DMS79 (cell line): ENCODE measurements around the gene EMSY.
"Not testable (repeated sequence)": the region's sequence is repeated elsewhere in the genome, so short reads cannot be mapped to it uniquely, and the experiment has no call there.

ENCODE experiments used
- DNase-seq: peaks from one replicate; lab custom pipeline; 2025; lab: John Stamatoyannopoulos, UW

The EMSY gene

GRCh38 chr11:76572181-76572875 lies 127.5 kb downstream of the EMSY start:
- not testable (repeated sequence) for DNase-seq

GRCh38 chr11:76574406-76574805 lies 129.6 kb downstream of the EMSY start:
- DNase-seq: no peak

GRCh38 chr11:76574879-76575278 lies 130.1 kb downstream of the EMSY start:
- no peak for DNase-seq

- DNase-seq: no peak
Measured at GRCh38 chr11:76577226-76577920, 132.6 kb downstream of the EMSY start.

GRCh38 chr11:76577921-76578653 lies 133.3 kb downstream of the EMSY start:
- DNase-seq: no peak

GRCh38 chr11:76578654-76579055 lies 133.8 kb downstream of the EMSY start:
- DNase-seq: no peak

GRCh38 chr11:76579056-76579751 lies 134.4 kb downstream of the EMSY start:
- DNase-seq: no peak

- DNase-seq: no peak
Measured at GRCh38 chr11:76579752-76580151, 134.9 kb downstream of the EMSY start.

- DNase-seq: not testable (repeated sequence)
Measured at GRCh38 chr11:76582471-76582870, 137.7 kb downstream of the EMSY start.

GRCh38 chr11:76587820-76588454 lies 143.1 kb downstream of the EMSY start:
- DNase-seq: no peak

GRCh38 chr11:76588455-76589325 lies 143.9 kb downstream of the EMSY start:
- no peak for DNase-seq

GRCh38 chr11:76589477-76589876 lies 144.7 kb downstream of the EMSY start:
- DNase-seq: no peak

- DNase-seq: no peak
Measured at GRCh38 chr11:76589964-76590950, 145.4 kb downstream of the EMSY start.

- no peak for DNase-seq
Measured at GRCh38 chr11:76591416-76591815, 146.6 kb downstream of the EMSY start.

- no peak for DNase-seq
Measured at GRCh38 chr11:76592025-76592914, 147.5 kb downstream of the EMSY start.

- no peak for DNase-seq
Measured at GRCh38 chr11:76592961-76593360, 148.1 kb downstream of the EMSY start.

GRCh38 chr11:76595091-76595490 lies 150.3 kb downstream of the EMSY start:
- DNase-seq: not testable (repeated sequence)

GRCh38 chr11:76596652-76597051 lies 151.8 kb downstream of the EMSY start:
- DNase-seq: no peak
